Measurements from ENCODE around the gene ITPRIPL2.

DNA sequence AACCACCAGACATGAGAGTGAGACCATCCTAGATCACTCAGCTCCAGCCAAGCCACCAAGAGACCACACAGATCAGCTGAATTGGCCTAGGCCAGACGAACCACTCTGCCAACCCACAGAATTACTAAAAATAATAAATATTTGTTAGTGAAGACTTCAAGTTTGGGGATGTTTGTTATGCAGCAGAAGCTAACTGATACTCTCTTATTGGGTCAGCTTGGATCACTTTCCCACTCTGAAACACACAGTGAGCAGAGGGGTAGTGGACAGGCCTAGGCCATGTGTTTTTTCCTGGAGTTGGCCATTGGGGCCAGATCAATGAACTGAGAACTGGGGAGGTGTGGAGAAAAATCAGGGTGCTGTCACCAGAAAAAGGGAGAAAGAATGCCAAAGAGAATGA lies 15.6 kb upstream of the ITPRIPL2 start:
- TF ChIP-seq, protein P1, sequence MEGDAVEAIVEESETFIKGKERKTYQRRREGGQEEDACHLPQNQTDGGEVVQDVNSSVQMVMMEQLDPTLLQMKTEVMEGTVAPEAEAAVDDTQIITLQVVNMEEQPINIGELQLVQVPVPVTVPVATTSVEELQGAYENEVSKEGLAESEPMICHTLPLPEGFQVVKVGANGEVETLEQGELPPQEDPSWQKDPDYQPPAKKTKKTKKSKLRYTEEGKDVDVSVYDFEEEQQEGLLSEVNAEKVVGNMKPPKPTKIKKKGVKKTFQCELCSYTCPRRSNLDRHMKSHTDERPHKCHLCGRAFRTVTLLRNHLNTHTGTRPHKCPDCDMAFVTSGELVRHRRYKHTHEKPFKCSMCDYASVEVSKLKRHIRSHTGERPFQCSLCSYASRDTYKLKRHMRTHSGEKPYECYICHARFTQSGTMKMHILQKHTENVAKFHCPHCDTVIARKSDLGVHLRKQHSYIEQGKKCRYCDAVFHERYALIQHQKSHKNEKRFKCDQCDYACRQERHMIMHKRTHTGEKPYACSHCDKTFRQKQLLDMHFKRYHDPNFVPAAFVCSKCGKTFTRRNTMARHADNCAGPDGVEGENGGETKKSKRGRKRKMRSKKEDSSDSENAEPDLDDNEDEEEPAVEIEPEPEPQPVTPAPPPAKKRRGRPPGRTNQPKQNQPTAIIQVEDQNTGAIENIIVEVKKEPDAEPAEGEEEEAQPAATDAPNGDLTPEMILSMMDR (IDR thresholded peaks at IDR 0.05; ENCODE audit: low read depth, low read length) = no peak
- TF ChIP-seq POLR2A (IDR thresholded peaks at IDR 0.05; ENCODE audit: extremely low read depth, insufficient read length) (no peak), MYC (IDR thresholded peaks at IDR 0.05; ENCODE audit: low read depth, low read length) (no peak)
- TF ChIP-seq, protein P2, sequence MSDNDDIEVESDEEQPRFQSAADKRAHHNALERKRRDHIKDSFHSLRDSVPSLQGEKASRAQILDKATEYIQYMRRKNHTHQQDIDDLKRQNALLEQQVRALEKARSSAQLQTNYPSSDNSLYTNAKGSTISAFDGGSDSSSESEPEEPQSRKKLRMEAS (IDR thresholded peaks at IDR 0.05; ENCODE audit: low read depth, low read length) = no peak

Measured in NB4 (cell line).